Skeletal muscle tissue (tissue), 4 donors: ENCODE measurements around the gene APOL2. TPM values are rescaled to one million over a fixed set of nuclear protein-coding genes. Genes with fewer than 3 reads are reported as not detected.
A peak's percentile ranks its signal among the peaks of the same experiment; 100 is the strongest.

Experiments
- H3K27ac ChIP-seq: one replicate; pipeline ENCODE4 v1.7.0; 2013; ENCODE audit warnings: mild to moderate bottlenecking, low read depth, low read length, inconsistent platforms
- H3K27me3 ChIP-seq, 3 donors: one replicate each; pipeline ENCODE4 v1.7.0; 2013; ENCODE audit warnings: low read length in 3 of 3; ENCODE audit not compliant: control insufficient read depth in 3 of 3, insufficient read depth in 3 of 3
- H3K36me3 ChIP-seq, 3 donors: one replicate each; pipeline ENCODE4 v1.7.0; 2013; ENCODE audit warnings: low read length in 3 of 3; ENCODE audit not compliant: control insufficient read depth in 3 of 3, insufficient read depth in 3 of 3
- H3K4me1 ChIP-seq, 3 donors: one replicate each; pipeline ENCODE4 v1.7.0; 2013; ENCODE audit warnings: low read length in 3 of 3, mild to moderate bottlenecking in 3 of 3; ENCODE audit not compliant: control insufficient read depth in 3 of 3, insufficient read depth in 3 of 3
- H3K4me3 ChIP-seq, 3 donors: one replicate each; pipeline ENCODE4 v1.7.0; 2013; ENCODE audit warnings: low read length in 3 of 3
- H3K9ac ChIP-seq, 3 donors: one replicate each; pipeline ENCODE4 v1.7.0; 2013; ENCODE audit warnings: low read length in 3 of 3, mild to moderate bottlenecking in 3 of 3, moderate library complexity in 2 of 3, low read depth in 1 of 3
- H3K9me3 ChIP-seq, 3 donors: one replicate each; pipeline ENCODE4 v1.7.0; 2013; ENCODE audit warnings: low read length in 3 of 3; ENCODE audit not compliant: control insufficient read depth in 3 of 3
- total RNA-seq: library from RNA; depleted of rRNA; stranded (reverse); fragments of >200 nt; gene quantifications from one replicate; pipeline ENCODE4 v1.2.3, GENCODE V29; 2014
- donor health status: Osteomylitis.

The APOL2 gene
- total RNA-seq, 1 donor from 2014 or later = 21.4 TPM

- Histone ChIP-seq H3K27me3 (no peaks in the 10 kb centered on the region), H3K27ac (no peak overlapping the region), H3K4me1 (peaks cover 22 to 45% (median 31%) of the 10 kb centered on the region in 3 donors), H3K9me3 (no peaks in the 10 kb centered on the region), H3K4me3 (no peak overlapping the region), H3K9ac (no peak overlapping the region), H3K36me3 (peaks cover 19 to 23% (median 23%) of the 10 kb centered on the region in 3 donors)
These were observed 13.9 kb downstream of the APOL2 start for GRCh38 chr22:36225333-36225922.

GRCh38 chr22:36224245-36224644 is 15.1 kb downstream of the APOL2 start:
- H3K9me3 ChIP-seq = no peaks in the 10 kb centered on the region
- H3K4me3 ChIP-seq = no peak overlapping the region
- peak overlapping the region; percentile 80 for H3K27ac ChIP-seq
- peaks cover 13 to 19% (median 15%) of the 10 kb centered on the region in 3 donors for H3K36me3 ChIP-seq
- peaks cover 25 to 45% (median 31%) of the 10 kb centered on the region in 3 donors for H3K4me1 ChIP-seq
- H3K9ac ChIP-seq = no peak overlapping the region
- no peaks in the 10 kb centered on the region for H3K27me3 ChIP-seq

- Histone ChIP-seq H3K27me3 (no peaks in the 10 kb centered on the region), H3K4me3 (no peak overlapping the region), H3K9me3 (no peaks in the 10 kb centered on the region), H3K9ac (peak overlapping the region in 1 of 3 donors; percentile 69), H3K36me3 (peaks cover 9 to 14% (median 13%) of the 10 kb centered on the region in 3 donors), H3K4me1 (peaks cover 25 to 41% (median 31%) of the 10 kb centered on the region in 3 donors), H3K27ac (peak overlapping the region; percentile 80)
These were observed 15.8 kb downstream of the APOL2 start for GRCh38 chr22:36223504-36223903.

- Histone ChIP-seq H3K9ac (no peak overlapping the region), H3K4me1 (peaks cover 23 to 36% (median 29%) of the 10 kb centered on the region in 3 donors), H3K9me3 (no peaks in the 10 kb centered on the region), H3K27ac (peak overlapping the region; percentile 80), H3K4me3 (no peak overlapping the region), H3K36me3 (peaks cover 7 to 11% (median 11%) of the 10 kb centered on the region in 3 donors), H3K27me3 (no peaks in the 10 kb centered on the region)
These were observed 16.4 kb downstream of the APOL2 start for GRCh38 chr22:36222887-36223450.

- H3K4me1 ChIP-seq = peaks cover 15 to 28% (median 21%) of the 10 kb centered on the region in 3 donors
- H3K36me3 ChIP-seq = peaks cover 0 to 4% (median 3%) of the 10 kb centered on the region in 3 donors
- H3K9me3 ChIP-seq = no peaks in the 10 kb centered on the region
- H3K27ac ChIP-seq = no peak overlapping the region
- no peak overlapping the region for H3K9ac ChIP-seq
- no peaks in the 10 kb centered on the region for H3K27me3 ChIP-seq
- no peak overlapping the region for H3K4me3 ChIP-seq
These were observed 17.3 kb downstream of the APOL2 start for GRCh38 chr22:36221799-36222751.

GRCh38 chr22:36220451-36220921 is 18.8 kb downstream of the APOL2 start:
- no peaks in the 10 kb centered on the region for H3K27me3 ChIP-seq
- H3K4me3 ChIP-seq = peak overlapping the region in 1 of 3 donors; percentile 4
- no peak overlapping the region for H3K9ac ChIP-seq
- peaks cover 15 to 26% (median 21%) of the 10 kb centered on the region in 3 donors for H3K4me1 ChIP-seq
- H3K36me3 ChIP-seq = peaks cover 0 to 4% (median 0%) of the 10 kb centered on the region in 3 donors
- no peaks in the 10 kb centered on the region for H3K9me3 ChIP-seq
- H3K27ac ChIP-seq = no peak overlapping the region

GRCh38 chr22:36218648-36219193 is 20.6 kb downstream of the APOL2 start:
- peaks cover 13 to 16% (median 14%) of the 10 kb centered on the region in 3 donors for H3K4me1 ChIP-seq
- H3K9ac ChIP-seq = no peak overlapping the region

GRCh38 chr22:36215981-36216380 is 23.3 kb downstream of the APOL2 start:
- no peak overlapping the region for H3K4me3 ChIP-seq
- H3K9me3 ChIP-seq = no peaks in the 10 kb centered on the region
- H3K9ac ChIP-seq = no peak overlapping the region
- H3K27ac ChIP-seq = no peak overlapping the region
- H3K36me3 ChIP-seq = no peaks in the 10 kb centered on the region
- no peaks in the 10 kb centered on the region for H3K27me3 ChIP-seq
- H3K4me1 ChIP-seq = peaks cover 0 to 9% (median 3%) of the 10 kb centered on the region in 3 donors

More at GRCh38 chr22:36218648-36219193, 20.6 kb downstream of the APOL2 start:
- Histone ChIP-seq H3K36me3 (no peaks in the 10 kb centered on the region), H3K27me3 (no peaks in the 10 kb centered on the region), H3K4me3 (no peak overlapping the region), H3K27ac (no peak overlapping the region), H3K9me3 (no peaks in the 10 kb centered on the region)

GRCh38 chr22:36213586-36213985 is 25.7 kb downstream of the APOL2 start:
- no peak overlapping the region for H3K4me3 ChIP-seq
- no peaks in the 10 kb centered on the region for H3K27me3 ChIP-seq
- no peak overlapping the region for H3K9ac ChIP-seq
- H3K9me3 ChIP-seq = no peaks in the 10 kb centered on the region
- H3K36me3 ChIP-seq = no peaks in the 10 kb centered on the region
- no peak overlapping the region for H3K27ac ChIP-seq
- H3K4me1 ChIP-seq = peaks cover 0 to 4% (median 3%) of the 10 kb centered on the region in 3 donors
